B cell (primary cell): ENCODE data around the gene USP49. TPM values are rescaled to one million over a fixed set of nuclear protein-coding genes. Genes with fewer than 3 reads are reported as not detected.

Experiments used
- ATAC-seq: fragments of 200-7000 bp; cut with Tn5 transposase; one replicate; pipeline ENCODE4 v1.10.0; 2021; ENCODE audit warnings: low read depth, mild to moderate bottlenecking, moderate number of reproducible peaks, moderate library complexity
- CTCF ChIA-PET: fragments of 350-600 bp; sonication (Branson Sonifier 250); formaldehyde crosslinking; loops from one replicate; lab custom pipeline; 2021; ENCODE audit warnings: antibody characterized with exemption, inconsistent platforms; lab: Charles Lee
- POLR2A ChIA-PET: fragments of 350-600 bp; sonication (Branson Sonifier 250); formaldehyde crosslinking; loops from one replicate; lab custom pipeline; 2021; ENCODE audit warnings: antibody characterized with exemption; lab: Charles Lee
- DNase-seq: peaks from one replicate; pipeline ENCODE4 v3.0.0; 2013
- H2AFZ ChIP-seq: 2 replicates; pipeline ENCODE4 v1.6.1; 2012; ENCODE audit warnings: mild to moderate bottlenecking, low read depth, low read length; ENCODE audit not compliant: insufficient read depth, poor library complexity, severe bottlenecking
- H3K27ac ChIP-seq, 2 donors: 1 replicate in 1 of 2; 2 replicates in 1 of 2; pipeline ENCODE4 v1.5.1; 2012 to 2013; ENCODE audit warnings: low read length in 2 of 2, mild to moderate bottlenecking in 2 of 2, moderate library complexity in 1 of 2
- H3K27me3 ChIP-seq, 4 experiments: fragments of 200-600 bp in 1 of 4; sonication (generic) in 1 of 4; replicated peaks in 1 of 4; 1 replicate in 2 of 4; 2 replicates in 2 of 4; pipeline versions ENCODE4 v1.6.1 to v1.7.0; 2013 to 2016; ENCODE audit warnings: low read length in 3 of 4, mild to moderate bottlenecking in 2 of 4, mixed read lengths in 1 of 4, moderate library complexity in 1 of 4; ENCODE audit not compliant: insufficient read depth in 4 of 4, control insufficient read depth in 3 of 4; ENCODE audit errors: control extremely low read depth in 1 of 4
- H3K36me3 ChIP-seq, 2 experiments: replicated peaks in 1 of 2; 1 replicate in 1 of 2; 2 replicates in 1 of 2; pipeline versions ENCODE4 v1.6.1 to v1.7.1; 2013; ENCODE audit warnings: low read length in 1 of 2; ENCODE audit not compliant: insufficient read depth in 2 of 2, control insufficient read depth in 1 of 2; ENCODE audit errors: control extremely low read depth in 1 of 2, extremely low read depth in 1 of 2
- H3K4me1 ChIP-seq, 2 donors: fragments of 200-600 bp in 1 of 2; sonication (generic) in 1 of 2; 1 replicate in 1 of 2; 2 replicates in 1 of 2; pipeline versions ENCODE4 v1.5.1 to v1.6.1; 2013 to 2017; ENCODE audit warnings: low read length in 2 of 2; ENCODE audit not compliant: control insufficient read depth in 2 of 2, insufficient read depth in 2 of 2
- H3K4me2 ChIP-seq: replicated peaks from 2 replicates; pipeline ENCODE3; 2012; ENCODE audit warnings: mild to moderate bottlenecking, low read depth, low read length; ENCODE audit not compliant: poor library complexity, severe bottlenecking
- H3K4me3 ChIP-seq, 5 experiments: fragments of 200-600 bp in 1 of 5; sonication (generic) in 1 of 5; 1 replicate in 3 of 5; 2 replicates in 2 of 5; pipeline versions ENCODE4 v1.5.1 to v1.7.0; 2011 to 2016; ENCODE audit warnings: low read length in 4 of 5, mild to moderate bottlenecking in 4 of 5, low read depth in 2 of 5, control low read depth in 1 of 5, moderate library complexity in 1 of 5; ENCODE audit not compliant: insufficient read depth in 1 of 5; ENCODE audit errors: control extremely low read depth in 1 of 5, extremely low read depth in 1 of 5
- H3K79me2 ChIP-seq: fragments of 200-600 bp; sonication (generic); one replicate; pipeline ENCODE4 v1.6.0; 2016; ENCODE audit warnings: low read length; ENCODE audit not compliant: control insufficient read depth, insufficient read depth
- H3K9ac ChIP-seq: fragments of 200-600 bp; sonication (generic); 2 replicates; pipeline ENCODE4 v1.6.1; 2017; ENCODE audit warnings: mild to moderate bottlenecking, low read length, moderate library complexity
- H3K9me3 ChIP-seq, 3 donors: one replicate each; pipeline versions ENCODE4 v1.6.1 to v1.7.1; 2013; ENCODE audit warnings: low read length in 2 of 3; ENCODE audit not compliant: control insufficient read depth in 2 of 3, insufficient read depth in 1 of 3; ENCODE audit errors: control extremely low read depth in 1 of 3
- H4K20me1 ChIP-seq: 2 replicates; pipeline ENCODE4 v1.6.0; 2012; ENCODE audit warnings: mild to moderate bottlenecking, low read length; ENCODE audit not compliant: insufficient read depth, control insufficient read depth, poor library complexity, severe bottlenecking
- H3K27ac Mint-ChIP-seq: one replicate; pipeline ENCODE4 v1.8.0; 2021; ENCODE audit warnings: mixed read lengths
- H3K27me3 Mint-ChIP-seq: one replicate; pipeline ENCODE4 v1.8.0; 2021; ENCODE audit warnings: mixed read lengths
- H3K4me1 Mint-ChIP-seq: one replicate; pipeline ENCODE4 v1.8.0; 2021; ENCODE audit warnings: mixed read lengths
- H3K4me3 Mint-ChIP-seq: one replicate; pipeline ENCODE4 v1.8.0; 2021; ENCODE audit warnings: mixed read lengths
- H3K9me3 Mint-ChIP-seq: one replicate; pipeline ENCODE4 v1.8.0; 2022; ENCODE audit warnings: mixed read lengths; ENCODE audit not compliant: insufficient read depth
- EZH2 ChIP-seq: IDR thresholded peaks from 2 replicates; pipeline ENCODE4 v1.6.1; 2012; ENCODE audit warnings: borderline replicate concordance, low read depth, mild to moderate bottlenecking, moderate library complexity, low read length; ENCODE audit not compliant: insufficient read depth, poor library complexity, severe bottlenecking
- WGBS: methylation state at CpG from one replicate; pipeline ENCODE4 v1.1.5; 2013; ENCODE audit warnings: missing lambda C conversion rate; ENCODE audit not compliant: insufficient coverage; 5-methylcytosine and 5-hydroxymethylcytosine counted together
- intact Hi-C: fragments of 100-400 bp; cut with micrococcal nuclease; formaldehyde crosslinking; loops from one replicate; pipeline ENCODE4 v1.10.0; 2022
- polyA plus RNA-seq: library from polyadenylated mRNA; depleted of rRNA; stranded (reverse); fragments of >200 nt; gene quantifications from 2 replicates; pipeline ENCODE4 v1.2.3, GENCODE V29; 2012
- small RNA-seq: library from RNA; depleted of rRNA; stranded (forward); fragments of <200 nt; gene quantifications from one replicate; pipeline ENCODE3, GENCODE V24; 2012; ENCODE audit warnings: low replicate concordance, low read depth; ENCODE audit not compliant: insufficient read length
- total RNA-seq, 2 donors: library from RNA; stranded (reverse); fragments of 120-200 nt in 1 of 2; gene quantifications; 1 replicate in 1 of 2; 2 replicates in 1 of 2; pipeline versions ENCODE4 v1.2.3 to v1.2.4, GENCODE V29; 2013 to 2022
- TF ChIP-seq, protein P1 (sequence below): fragments of 200-600 bp; IDR thresholded peaks from one replicate; pipeline ENCODE4 v1.8.0; 2022; ENCODE audit warnings: antibody characterized with exemption, mild to moderate bottlenecking

Gene USP49
- total and polyA plus RNA-seq, 2 donors (not counting 1 experiment from before 2014, with no cell fraction given): 2.6 to 9.9 TPM

DNA sequence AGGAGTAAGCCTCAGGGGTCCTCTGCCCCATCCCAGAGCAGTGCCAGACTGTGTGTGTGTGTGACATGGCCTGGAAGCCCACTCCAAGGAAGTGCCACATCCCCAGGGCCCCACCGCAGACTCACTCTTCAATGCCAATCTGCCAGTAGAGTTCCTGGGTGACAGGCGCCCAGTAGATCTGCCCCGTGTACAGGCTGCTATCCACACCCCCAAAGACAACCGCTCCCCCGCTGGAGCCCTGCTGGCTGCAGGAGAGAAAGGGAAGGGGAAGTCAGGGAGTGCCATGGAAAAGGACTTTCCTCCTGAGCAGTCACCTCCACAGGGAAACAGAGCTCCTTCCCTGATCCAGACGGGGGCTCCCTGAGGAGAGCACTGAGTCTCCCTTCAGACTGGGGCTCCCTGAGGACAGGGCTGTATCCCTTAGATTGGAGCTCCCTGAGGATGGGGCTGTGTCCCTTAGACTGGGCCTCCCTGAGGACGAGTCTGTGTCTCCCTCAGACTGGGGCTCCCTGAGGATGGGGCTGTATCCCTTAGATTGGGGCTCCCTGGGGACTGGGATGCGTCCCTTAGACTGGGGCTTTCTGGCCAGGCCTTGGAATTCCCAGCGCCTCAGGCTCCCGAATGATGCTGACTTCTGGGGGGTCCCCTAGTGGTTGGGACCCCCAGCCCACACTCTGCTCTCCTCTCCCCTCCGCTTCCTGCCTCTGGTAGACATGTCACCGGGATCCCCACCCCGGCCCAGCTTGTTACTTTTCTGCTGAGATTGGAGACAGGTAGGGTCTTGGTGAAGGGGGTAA, 154.6 kb downstream of the USP49 start:
- no peaks in the 10 kb centered on the region for H3K79me2 ChIP-seq
- H4K20me1 ChIP-seq: no peaks in the 10 kb centered on the region
- 95% methylated on average over 6 of the region's 13 CpGs for WGBS
- H3K4me3 ChIP-seq: no peak overlapping the region
- no peak overlapping the region for H3K27ac ChIP-seq
- no peak overlapping the region for H2AFZ ChIP-seq
- H3K9ac ChIP-seq: no peak overlapping the region
- Mint-ChIP-seq H3K4me1 (peaks cover 4% of the 10 kb centered on the region), H3K4me3 (no peak overlapping the region), H3K27ac (no peak overlapping the region), H3K9me3 (no peaks in the 10 kb centered on the region), H3K27me3 (no peaks in the 10 kb centered on the region)
- ChIA-PET POLR2A (no interaction called here), CTCF (interaction anchor here (1.3 kb wide), 1 partner anchor 57 kb away, joined by 4 read pairs; no protein-coding TSS in a partner anchor)
- DNase-seq (no peak), ATAC-seq (no peak)
- no peaks in the 10 kb centered on the region for H3K36me3 ChIP-seq
- H3K9me3 ChIP-seq: no peaks in the 10 kb centered on the region
- H3K4me1 ChIP-seq: peaks cover 4 to 5% of the 10 kb centered on the region in 2 donors
- intact Hi-C loops: no loop called here
- no peak for TF ChIP-seq EZH2
- TF ChIP-seq, protein P1, sequence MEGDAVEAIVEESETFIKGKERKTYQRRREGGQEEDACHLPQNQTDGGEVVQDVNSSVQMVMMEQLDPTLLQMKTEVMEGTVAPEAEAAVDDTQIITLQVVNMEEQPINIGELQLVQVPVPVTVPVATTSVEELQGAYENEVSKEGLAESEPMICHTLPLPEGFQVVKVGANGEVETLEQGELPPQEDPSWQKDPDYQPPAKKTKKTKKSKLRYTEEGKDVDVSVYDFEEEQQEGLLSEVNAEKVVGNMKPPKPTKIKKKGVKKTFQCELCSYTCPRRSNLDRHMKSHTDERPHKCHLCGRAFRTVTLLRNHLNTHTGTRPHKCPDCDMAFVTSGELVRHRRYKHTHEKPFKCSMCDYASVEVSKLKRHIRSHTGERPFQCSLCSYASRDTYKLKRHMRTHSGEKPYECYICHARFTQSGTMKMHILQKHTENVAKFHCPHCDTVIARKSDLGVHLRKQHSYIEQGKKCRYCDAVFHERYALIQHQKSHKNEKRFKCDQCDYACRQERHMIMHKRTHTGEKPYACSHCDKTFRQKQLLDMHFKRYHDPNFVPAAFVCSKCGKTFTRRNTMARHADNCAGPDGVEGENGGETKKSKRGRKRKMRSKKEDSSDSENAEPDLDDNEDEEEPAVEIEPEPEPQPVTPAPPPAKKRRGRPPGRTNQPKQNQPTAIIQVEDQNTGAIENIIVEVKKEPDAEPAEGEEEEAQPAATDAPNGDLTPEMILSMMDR: no peak
- H3K4me2 ChIP-seq: no peak overlapping the region
- no peaks in the 10 kb centered on the region for H3K27me3 ChIP-seq

Small RNAs within 50 kb of the gene (small RNA-seq; reads per million reads assigned to genes)
- gene AL365205.2: not detected
- not detected for gene AL365205.3
- not detected for gene RF00019
- not detected for gene RF00393

Other genes with a start within 250 kb of the USP49 start
- gene TFEB, start 159.8 kb downstream of the USP49 start, total RNA-seq: 147 and 148 TPM in 2 replicates
- gene TFEB, start 159.8 kb downstream of the USP49 start, polyA plus RNA-seq: 77.4 and 113 TPM in 2 replicates
- gene PGC, start 148.0 kb downstream of the USP49 start, total RNA-seq: not detected in 2 replicates
- gene PGC, start 148.0 kb downstream of the USP49 start, polyA plus RNA-seq: not detected in 2 replicates
- 8.6 and 9.8 TPM in 2 replicates for gene FRS3, start 115.5 kb downstream of the USP49 start, total RNA-seq
- 8.7 and 12.0 TPM in 2 replicates for gene FRS3, start 115.5 kb downstream of the USP49 start, polyA plus RNA-seq
- not detected in 2 replicates for gene PRICKLE4, start 114.6 kb downstream of the USP49 start, total RNA-seq
- gene PRICKLE4, start 114.6 kb downstream of the USP49 start, polyA plus RNA-seq: 0.60 and 0.75 TPM in 2 replicates
- 117 and 130 TPM in 2 replicates for gene TOMM6, start 107.7 kb downstream of the USP49 start, total RNA-seq
- gene TOMM6, start 107.7 kb downstream of the USP49 start, polyA plus RNA-seq: 167 and 239 TPM in 2 replicates
- gene MED20, start 25.8 kb upstream of the USP49 start, total RNA-seq: 18.2 and 24.2 TPM in 2 replicates
- gene MED20, start 25.8 kb upstream of the USP49 start, polyA plus RNA-seq: 4.6 and 5.3 TPM in 2 replicates
- 10.5 and 11.1 TPM in 2 replicates for gene BYSL, start 26.1 kb upstream of the USP49 start, total RNA-seq
- gene BYSL, start 26.1 kb upstream of the USP49 start, polyA plus RNA-seq: 5.8 and 6.0 TPM in 2 replicates
- 136 and 145 TPM in 2 replicates for gene CCND3, start 46.4 kb upstream of the USP49 start, total RNA-seq
- 218 and 298 TPM in 2 replicates for gene CCND3, start 46.4 kb upstream of the USP49 start, polyA plus RNA-seq
- gene TAF8, start 155.1 kb upstream of the USP49 start, total RNA-seq: 62.1 and 67.0 TPM in 2 replicates
- gene TAF8, start 155.1 kb upstream of the USP49 start, polyA plus RNA-seq: 24.3 and 30.6 TPM in 2 replicates
- gene C6orf132, start 247.2 kb upstream of the USP49 start, total RNA-seq: 0.05 TPM in 1 of 2 replicates, not detected in the other
- gene C6orf132, start 247.2 kb upstream of the USP49 start, polyA plus RNA-seq: not detected in 2 replicates